Measurements from ENCODE around the gene MID1.

The MID1 gene

GRCh38 chrX:10485326-10485725 lies 135.1 kb downstream of the MID1 start:
- DNase-seq (ENCODE audit: low spot score) = no peak

- no peak for DNase-seq (ENCODE audit: low spot score)
These were observed 135.6 kb downstream of the MID1 start for GRCh38 chrX:10484683-10485247.

GRCh38 chrX:10483191-10483831 lies 137.1 kb downstream of the MID1 start:
- DNase-seq (ENCODE audit: low spot score) = no peak

- DNase-seq (ENCODE audit: low spot score) = no peak
These were observed 137.7 kb downstream of the MID1 start for GRCh38 chrX:10482708-10483107.

GRCh38 chrX:10482261-10482660 lies 138.1 kb downstream of the MID1 start:
- DNase-seq (ENCODE audit: low spot score) = no peak

GRCh38 chrX:10480861-10481260 lies 139.5 kb downstream of the MID1 start:
- no peak for DNase-seq (ENCODE audit: low spot score)

- DNase-seq (ENCODE audit: low spot score) = no peak
These were observed 140.9 kb downstream of the MID1 start for GRCh38 chrX:10479508-10479907.

GRCh38 chrX:10477525-10477924 lies 142.9 kb downstream of the MID1 start:
- DNase-seq (ENCODE audit: low spot score) = no peak

GRCh38 chrX:10474913-10475568 lies 145.3 kb downstream of the MID1 start:
- DNase-seq (ENCODE audit: low spot score) = no peak

GRCh38 chrX:10474510-10474909 lies 145.9 kb downstream of the MID1 start:
- no peak for DNase-seq (ENCODE audit: low spot score)

GRCh38 chrX:10471418-10471817 lies 149.0 kb downstream of the MID1 start:
- DNase-seq (ENCODE audit: low spot score) = no peak

GRCh38 chrX:10470009-10470408 lies 150.4 kb downstream of the MID1 start:
- DNase-seq (ENCODE audit: low spot score) = no peak

- no peak for DNase-seq (ENCODE audit: low spot score)
These were observed 152.6 kb downstream of the MID1 start for GRCh38 chrX:10467793-10468192.

- DNase-seq (ENCODE audit: low spot score) = no peak
These were observed 155.1 kb downstream of the MID1 start for GRCh38 chrX:10465254-10465653.

- DNase-seq (ENCODE audit: low spot score) = no peak
These were observed 163.3 kb downstream of the MID1 start for GRCh38 chrX:10457092-10457491.

- no peak for DNase-seq (ENCODE audit: low spot score)
These were observed 166.4 kb downstream of the MID1 start for GRCh38 chrX:10453945-10454344.

GRCh38 chrX:10450959-10451355 lies 169.4 kb downstream of the MID1 start:
- no peak for DNase-seq (ENCODE audit: low spot score)

GRCh38 chrX:10450229-10450958 lies 170.0 kb downstream of the MID1 start:
- no peak for DNase-seq (ENCODE audit: low spot score)

GRCh38 chrX:10447564-10448214 lies 172.7 kb downstream of the MID1 start:
- no peak for DNase-seq (ENCODE audit: low spot score)

GRCh38 chrX:10444204-10444603 lies 176.2 kb downstream of the MID1 start:
- no peak for DNase-seq (ENCODE audit: low spot score)

- no peak for DNase-seq (ENCODE audit: low spot score)
These were observed 178.9 kb downstream of the MID1 start for GRCh38 chrX:10441464-10441863.

GRCh38 chrX:10433296-10433965 lies 187.0 kb downstream of the MID1 start:
- no peak for DNase-seq (ENCODE audit: low spot score)
